ENCODE results near the gene GCNT2. TPM values are rescaled to one million over a fixed set of nuclear protein-coding genes. Genes with fewer than 3 reads are reported as not detected.
A peak's percentile ranks its signal among the peaks of the same experiment; 100 is the strongest.
"Not testable (repeated sequence)": the region's sequence is repeated elsewhere in the genome, so short reads cannot be mapped to it uniquely, and the experiment has no call there.

The GCNT2 gene
- total RNA-seq, 1 experiment from 2014 or later, result 6.4 TPM

- Histone ChIP-seq H3K36me3 (no peaks in the 10 kb centered on the region), H3K4me3 (no peak overlapping the region), H3K27me3 (no peaks in the 10 kb centered on the region), H3K9me3 (no peaks in the 10 kb centered on the region)
- no peak for DNase-seq
These were observed 13.9 kb upstream of the GCNT2 start for GRCh38 chr6:10507298-10507697.

- Histone ChIP-seq H3K9me3 (no peaks in the 10 kb centered on the region), H3K4me3 (no peak overlapping the region), H3K27me3 (no peaks in the 10 kb centered on the region), H3K36me3 (no peaks in the 10 kb centered on the region)
- no peak for DNase-seq
These were observed 13.4 kb upstream of the GCNT2 start for GRCh38 chr6:10507715-10508114.

GRCh38 chr6:10510592-10511367 lies 10.4 kb upstream of the GCNT2 start:
- Histone ChIP-seq H3K4me3 (no peak overlapping the region), H3K36me3 (no peaks in the 10 kb centered on the region), H3K27me3 (no peaks in the 10 kb centered on the region), H3K9me3 (no peaks in the 10 kb centered on the region)
- peak; percentile 70 for DNase-seq

GRCh38 chr6:10511477-10511876 lies 9.7 kb upstream of the GCNT2 start:
- no peak for DNase-seq
- H3K36me3 ChIP-seq, result no peaks in the 10 kb centered on the region

GRCh38 chr6:10513544-10513943 lies 7.6 kb upstream of the GCNT2 start:
- no peaks in the 10 kb centered on the region for H3K36me3 ChIP-seq
- no peak for DNase-seq
- H3K9me3 ChIP-seq, result no peaks in the 10 kb centered on the region
- no peak overlapping the region for H3K4me3 ChIP-seq
- no peaks in the 10 kb centered on the region for H3K27me3 ChIP-seq

More at GRCh38 chr6:10511477-10511876, 9.7 kb upstream of the GCNT2 start:
- H3K9me3 ChIP-seq, result no peaks in the 10 kb centered on the region
- H3K27me3 ChIP-seq, result no peaks in the 10 kb centered on the region
- H3K4me3 ChIP-seq, result no peak overlapping the region

- no peaks in the 10 kb centered on the region for H3K36me3 ChIP-seq
- no peaks in the 10 kb centered on the region for H3K9me3 ChIP-seq
- no peak overlapping the region for H3K4me3 ChIP-seq
- no peak for DNase-seq
- no peaks in the 10 kb centered on the region for H3K27me3 ChIP-seq
These were observed 6.9 kb upstream of the GCNT2 start for GRCh38 chr6:10514049-10514780.

GRCh38 chr6:10516953-10517352 lies 4.2 kb upstream of the GCNT2 start:
- DNase-seq, result no peak
- Histone ChIP-seq H3K4me3 (no peak overlapping the region), H3K27me3 (no peaks in the 10 kb centered on the region), H3K36me3 (no peaks in the 10 kb centered on the region), H3K9me3 (no peaks in the 10 kb centered on the region)

GRCh38 chr6:10518557-10519407 lies 2.4 kb upstream of the GCNT2 start:
- no peaks in the 10 kb centered on the region for H3K27me3 ChIP-seq
- no peak overlapping the region for H3K4me3 ChIP-seq
- H3K9me3 ChIP-seq, result no peaks in the 10 kb centered on the region
- H3K36me3 ChIP-seq, result no peaks in the 10 kb centered on the region
- peak; percentile 35 for DNase-seq

- not testable (repeated sequence) for H3K27me3 ChIP-seq, DNase-seq, H3K4me3 ChIP-seq, H3K9me3 ChIP-seq, H3K36me3 ChIP-seq
These were observed 1.8 kb upstream of the GCNT2 start for GRCh38 chr6:10519408-10519697.

GRCh38 chr6:10520468-10520867 lies 683 bp upstream of the GCNT2 start:
- H3K27me3 ChIP-seq, result no peaks in the 10 kb centered on the region
- no peak overlapping the region for H3K4me3 ChIP-seq
- peak; percentile 68 for DNase-seq
- H3K36me3 ChIP-seq, result no peaks in the 10 kb centered on the region
- no peaks in the 10 kb centered on the region for H3K9me3 ChIP-seq

- H3K36me3 ChIP-seq, result no peaks in the 10 kb centered on the region
- H3K27me3 ChIP-seq, result no peaks in the 10 kb centered on the region
- H3K9me3 ChIP-seq, result no peaks in the 10 kb centered on the region
- DNase-seq, result no peak
- H3K4me3 ChIP-seq, result no peak overlapping the region
These were observed 1.9 kb downstream of the GCNT2 start for GRCh38 chr6:10522929-10523573.

GRCh38 chr6:10526156-10526555 lies 5.0 kb downstream of the GCNT2 start:
- Histone ChIP-seq H3K27me3 (no peaks in the 10 kb centered on the region), H3K9me3 (no peaks in the 10 kb centered on the region), H3K4me3 (no peak overlapping the region), H3K36me3 (no peaks in the 10 kb centered on the region)
- DNase-seq, result no peak

- no peaks in the 10 kb centered on the region for H3K27me3 ChIP-seq
- DNase-seq, result peak; percentile 84
- peak overlapping the region; percentile 36 for H3K4me3 ChIP-seq
- H3K9me3 ChIP-seq, result no peaks in the 10 kb centered on the region
- no peaks in the 10 kb centered on the region for H3K36me3 ChIP-seq
These were observed 7.2 kb downstream of the GCNT2 start for GRCh38 chr6:10528158-10528981.

GRCh38 chr6:10529231-10529801 lies 8.2 kb downstream of the GCNT2 start:
- no peaks in the 10 kb centered on the region for H3K36me3 ChIP-seq
- peak overlapping the region; percentile 36 for H3K4me3 ChIP-seq
- no peaks in the 10 kb centered on the region for H3K27me3 ChIP-seq
- DNase-seq, result peak; percentile 56
- no peaks in the 10 kb centered on the region for H3K9me3 ChIP-seq

GRCh38 chr6:10529828-10530374 lies 8.8 kb downstream of the GCNT2 start:
- H3K36me3 ChIP-seq, H3K9me3 ChIP-seq, DNase-seq, H3K27me3 ChIP-seq: not testable (repeated sequence)
- H3K4me3 ChIP-seq, result peak overlapping the region; percentile 36

- DNase-seq, result no peak
- H3K4me3 ChIP-seq, result no peak overlapping the region
These were observed 10.4 kb downstream of the GCNT2 start for GRCh38 chr6:10531503-10531902.

More at GRCh38 chr6:10531503-10531902, 10.4 kb downstream of the GCNT2 start:
- no peaks in the 10 kb centered on the region for H3K36me3 ChIP-seq
- H3K9me3 ChIP-seq, result no peaks in the 10 kb centered on the region
- no peaks in the 10 kb centered on the region for H3K27me3 ChIP-seq
